GM19239 (cell line): ENCODE data around the gene TEF.

ENCODE experiments used
- DNase-seq: peaks from one replicate; pipeline ENCODE4 v3.0.0; 2011; ENCODE audit warnings: low spot score; ENCODE audit not compliant: insufficient read length
- FAIRE-seq: peaks from 2 replicates; lab custom pipeline; 2011; peaks lifted over from hg19 to GRCh38; lab: Jason Lieb, UNC

Gene TEF

GRCh38 chr22:41353862-41354575 is 27.7 kb upstream of the TEF start:
- DNase-seq: no peak
- no peak for FAIRE-seq

DNA sequence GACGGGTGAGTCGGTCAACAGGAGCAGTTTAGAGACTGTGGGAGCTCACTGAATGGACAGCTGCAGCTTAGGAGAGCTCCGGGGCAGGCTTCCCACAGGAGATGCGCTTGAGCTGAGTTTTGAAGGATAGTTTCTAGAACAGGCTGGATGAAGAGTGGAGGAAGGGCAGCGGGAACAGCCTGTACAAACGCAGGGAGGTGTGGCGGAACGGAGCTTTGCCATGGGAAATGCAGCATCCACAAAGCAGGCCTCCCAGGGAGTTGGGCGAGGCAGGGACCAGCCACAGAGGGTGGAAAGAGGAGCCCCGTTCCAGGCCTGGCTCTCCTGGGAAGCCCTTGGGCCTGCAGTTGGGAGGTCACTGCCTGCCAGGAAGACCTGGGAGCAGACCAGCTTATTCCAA is 26.8 kb upstream of the TEF start:
- FAIRE-seq (no peak), DNase-seq (no peak)

GRCh38 chr22:41355895-41356294 is 25.8 kb upstream of the TEF start:
- FAIRE-seq (no peak), DNase-seq (no peak)

GRCh38 chr22:41356430-41357028 is 25.2 kb upstream of the TEF start:
- FAIRE-seq (no peak), DNase-seq (no peak)

GRCh38 chr22:41357191-41357590 is 24.6 kb upstream of the TEF start:
- DNase-seq: no peak
- no peak for FAIRE-seq

GRCh38 chr22:41358927-41359326 is 22.8 kb upstream of the TEF start:
- FAIRE-seq: no peak
- no peak for DNase-seq

DNA sequence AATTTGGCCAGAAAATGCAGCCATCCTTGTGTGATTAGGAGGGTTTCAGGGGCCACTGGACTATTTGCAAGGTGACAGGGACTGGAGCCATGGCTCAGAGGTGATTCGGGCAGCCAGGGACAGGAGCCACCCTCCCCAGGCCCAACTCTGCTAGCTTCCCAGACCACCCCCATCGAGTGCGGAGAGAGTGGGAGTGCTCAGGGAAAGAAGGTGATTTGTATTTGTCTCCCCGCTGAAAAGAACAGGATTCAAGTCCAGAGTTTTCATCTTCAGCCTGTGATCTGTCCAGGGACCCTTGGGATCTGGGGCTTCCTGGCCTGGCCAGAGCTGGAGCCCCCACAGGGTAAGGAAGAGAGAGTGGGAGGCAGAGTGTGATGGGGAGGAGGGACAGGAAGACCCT is 22.4 kb upstream of the TEF start:
- DNase-seq (no peak), FAIRE-seq (no peak)

GRCh38 chr22:41360126-41360525 is 21.6 kb upstream of the TEF start:
- FAIRE-seq (no peak), DNase-seq (no peak)

- DNase-seq (no peak), FAIRE-seq (no peak)
These were observed 19.9 kb upstream of the TEF start for GRCh38 chr22:41361716-41362310.

DNA sequence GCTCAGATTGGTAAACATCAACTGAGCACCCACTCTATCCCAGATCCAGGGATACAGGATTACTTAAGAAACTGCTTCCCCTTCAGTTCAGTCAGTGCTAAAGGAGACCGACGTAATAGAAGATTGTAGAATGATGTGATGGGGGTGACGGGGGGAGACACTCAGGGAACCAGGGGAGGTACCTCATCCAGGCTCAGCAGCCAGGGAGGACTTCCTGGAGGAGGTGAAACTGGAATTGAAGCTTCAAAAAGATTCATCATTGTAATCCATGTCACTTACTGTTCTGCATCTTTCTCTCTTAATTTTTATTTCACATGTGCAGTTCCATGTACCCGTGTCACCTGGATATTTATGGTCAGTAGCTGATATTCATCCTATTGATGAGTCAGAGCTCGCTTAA is 19.1 kb upstream of the TEF start:
- DNase-seq (no peak), FAIRE-seq (no peak)

- DNase-seq: no peak
- FAIRE-seq: no peak
These were observed 17.5 kb upstream of the TEF start for GRCh38 chr22:41364233-41364632.

GRCh38 chr22:41364955-41365354 is 16.8 kb upstream of the TEF start:
- DNase-seq: no peak
- FAIRE-seq: no peak

DNA sequence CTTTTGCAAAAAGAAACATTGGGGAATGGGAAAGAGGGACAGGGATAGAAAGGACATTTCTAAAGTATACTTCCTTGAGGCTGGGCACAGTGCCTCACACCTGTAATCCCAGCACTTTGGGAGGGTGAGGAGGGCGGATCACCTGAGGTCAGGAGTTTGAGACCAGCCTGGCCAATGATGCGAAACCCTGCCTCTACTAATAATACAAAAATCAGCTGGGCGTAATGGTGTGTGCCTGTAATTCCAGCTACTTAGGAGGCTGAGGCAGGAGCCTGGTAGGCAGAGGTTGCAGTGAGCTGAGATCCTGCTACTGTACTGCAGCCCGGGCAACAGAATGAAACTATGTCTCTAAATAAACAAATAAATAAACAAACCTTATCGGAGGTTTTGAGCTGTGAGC is 16.3 kb upstream of the TEF start:
- FAIRE-seq (no peak), DNase-seq (no peak)

- DNase-seq (no peak), FAIRE-seq (no peak)
These were observed 15.3 kb upstream of the TEF start for GRCh38 chr22:41366323-41367029.

GRCh38 chr22:41367039-41367679 is 14.6 kb upstream of the TEF start:
- no peak for FAIRE-seq

GRCh38 chr22:41367680-41368542 is 13.8 kb upstream of the TEF start:
- DNase-seq: no peak
- FAIRE-seq: no peak

More at GRCh38 chr22:41367039-41367679, 14.6 kb upstream of the TEF start:
- no peak for DNase-seq

DNA sequence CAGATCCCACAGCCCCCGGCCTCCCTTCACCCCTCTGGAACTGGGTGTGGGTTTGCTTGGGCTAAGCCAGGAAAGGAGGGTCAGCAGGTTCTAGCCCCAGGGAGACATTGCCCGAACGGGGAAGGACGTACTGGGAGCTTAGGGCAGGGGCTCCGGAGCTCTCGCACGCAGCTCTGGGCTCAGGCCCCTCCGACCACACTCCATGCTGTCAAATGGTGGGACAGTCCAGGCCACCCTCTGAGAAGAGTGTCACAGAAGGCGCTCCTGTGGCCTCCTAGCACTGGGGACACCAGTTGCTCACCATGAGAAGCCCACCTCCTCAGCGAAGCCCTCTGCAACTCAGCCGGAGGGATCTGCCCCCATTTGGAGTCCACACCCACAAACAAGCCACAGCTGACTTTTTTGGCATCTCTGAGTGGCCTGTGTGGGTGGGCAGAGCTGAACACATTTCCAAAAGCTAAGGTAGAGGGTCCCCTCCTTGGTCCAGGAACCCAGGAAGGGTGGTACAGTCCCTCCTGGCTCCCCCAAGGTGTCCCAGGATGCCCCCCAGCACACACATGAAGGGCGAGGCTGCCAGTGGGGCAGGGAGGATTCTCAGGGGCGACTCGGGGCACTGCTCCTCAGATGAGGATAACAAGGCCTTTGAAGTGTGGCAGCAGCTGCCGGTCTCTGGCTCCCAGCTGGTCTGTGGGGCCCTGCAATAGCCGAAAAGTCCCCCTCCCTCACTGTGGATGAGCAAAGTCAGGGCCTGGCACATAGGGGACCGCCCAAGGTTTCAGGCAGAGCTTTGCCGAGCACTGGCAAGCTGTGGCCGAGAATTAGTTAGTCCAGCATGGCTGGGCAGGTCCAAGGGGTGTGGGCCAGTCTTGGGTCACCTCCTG is 13.0 kb upstream of the TEF start:
- DNase-seq (no peak), FAIRE-seq (no peak)

DNA sequence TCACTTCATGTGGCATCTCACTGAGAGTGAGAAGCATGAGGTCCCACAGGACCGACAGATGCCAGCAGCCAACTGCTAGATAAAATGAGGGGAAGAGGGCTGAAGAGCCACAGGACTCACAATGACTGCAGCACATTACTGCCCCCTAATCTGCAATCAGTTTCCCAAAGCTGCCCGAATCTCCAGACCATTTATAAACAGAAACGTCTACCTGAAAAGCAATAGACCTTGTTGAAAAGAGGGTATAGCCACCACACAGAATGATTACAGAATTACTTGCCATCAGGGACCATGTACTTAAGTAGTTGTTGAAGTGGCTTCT is 12.4 kb upstream of the TEF start:
- no peak for FAIRE-seq
- no peak for DNase-seq

DNA sequence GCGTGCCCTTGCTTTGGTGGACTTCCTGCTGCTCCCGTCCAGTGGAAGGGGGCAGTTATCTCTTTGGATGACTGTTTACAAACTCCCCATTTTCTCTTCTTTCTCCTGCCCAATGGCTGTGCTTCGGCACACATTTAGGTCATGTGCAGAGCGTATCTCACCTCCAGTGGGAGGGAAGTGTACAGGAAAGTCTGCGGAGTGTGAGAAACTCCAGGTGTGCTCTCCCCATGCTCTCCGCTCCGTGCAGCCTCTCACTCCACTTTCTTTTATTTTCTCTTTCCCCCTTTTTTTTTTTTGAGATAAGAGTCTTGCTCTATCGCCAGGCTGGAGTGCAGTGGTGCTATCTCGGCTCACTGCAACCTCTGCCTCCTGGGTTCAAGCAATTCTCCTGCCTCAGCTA is 11.9 kb upstream of the TEF start:
- FAIRE-seq: no peak

More for the DNA sequence above, 11.9 kb upstream of the TEF start:
- DNase-seq: no peak
